ENCODE results near the gene SLC17A8.

Gene SLC17A8

GRCh38 chr12:100371146-100371545, 14.3 kb downstream of the SLC17A8 start:
- no peak for DNase-seq (ENCODE audit: low read depth)

- no peak for DNase-seq (ENCODE audit: low read depth)
Observed at GRCh38 chr12:100372853-100373640, 16.2 kb downstream of the SLC17A8 start.

DNA sequence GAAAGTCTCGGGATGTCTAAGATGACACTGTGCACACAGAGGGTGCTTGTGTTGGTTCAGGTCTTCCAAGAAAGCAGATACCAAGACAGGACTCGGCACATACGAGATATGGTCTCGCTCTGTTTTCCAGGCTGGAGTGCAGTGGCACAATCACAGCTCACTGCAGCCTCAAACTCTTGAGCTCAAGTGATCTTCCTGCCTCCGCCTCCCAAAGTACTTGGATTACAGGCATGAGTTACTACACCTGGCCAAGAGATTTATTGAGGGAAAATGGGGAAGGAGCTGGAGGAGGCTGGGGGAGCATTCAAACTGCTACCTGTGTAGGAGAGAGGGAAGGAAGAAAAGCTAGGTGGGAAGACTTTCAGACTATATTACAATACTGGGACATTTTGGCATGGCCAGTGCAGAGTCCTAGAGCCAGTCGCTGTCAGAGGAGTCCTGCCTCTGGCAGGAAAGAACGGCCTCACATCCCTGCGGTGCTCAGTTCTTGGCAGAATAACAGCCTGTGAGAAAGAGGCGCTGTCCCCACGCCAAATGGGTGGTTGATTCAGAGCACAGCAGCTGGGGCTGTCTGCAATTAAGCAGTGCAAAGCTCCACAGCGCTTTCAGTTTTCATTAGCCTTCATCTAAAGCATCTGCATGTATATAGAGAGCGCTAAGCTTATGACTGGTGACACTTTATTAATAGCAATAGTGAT, 18.3 kb downstream of the SLC17A8 start:
- DNase-seq (ENCODE audit: low read depth) = no peak

DNA sequence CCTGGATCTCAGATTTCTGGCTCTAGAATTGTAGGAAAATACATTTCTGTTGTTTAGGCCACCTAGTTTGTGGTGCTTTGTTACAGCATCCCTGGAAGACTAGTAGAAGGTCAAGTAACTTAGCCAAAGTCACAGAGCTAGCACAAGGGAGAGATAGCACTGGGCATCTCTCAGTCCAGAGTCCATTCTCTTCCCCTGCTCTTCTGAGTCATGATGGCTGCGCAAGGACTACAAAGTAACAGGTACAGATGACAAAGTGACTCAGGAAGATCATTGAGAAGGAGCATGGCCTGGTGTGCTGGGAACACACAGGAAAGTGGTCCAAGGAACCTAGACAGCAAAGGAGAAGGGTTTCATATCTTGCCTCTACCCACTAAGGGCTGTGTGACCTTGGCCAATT, 19.3 kb downstream of the SLC17A8 start:
- no peak for DNase-seq (ENCODE audit: low read depth)

DNA sequence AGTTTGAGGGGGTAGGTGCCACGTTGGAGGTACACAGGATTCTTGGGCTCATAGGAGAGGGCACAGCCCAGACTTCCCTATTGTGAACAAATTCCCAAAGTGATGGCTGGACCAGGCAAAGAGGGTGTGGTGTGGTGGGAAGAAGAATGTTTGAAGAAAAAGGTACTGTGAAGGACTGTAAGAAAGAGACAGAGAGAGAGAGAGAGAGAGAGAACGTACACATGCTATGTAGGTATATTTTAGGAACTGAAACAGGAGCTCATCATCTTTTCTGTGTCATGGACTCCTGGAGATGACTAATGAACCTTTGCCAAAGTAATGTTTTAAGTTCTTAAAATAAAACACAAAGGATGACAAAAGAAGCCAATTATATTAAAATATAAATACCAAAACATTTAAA, 24.5 kb downstream of the SLC17A8 start:
- DNase-seq (ENCODE audit: low read depth) = no peak

GRCh38 chr12:100382338-100382737, 25.5 kb downstream of the SLC17A8 start:
- no peak for DNase-seq (ENCODE audit: low read depth)

DNA sequence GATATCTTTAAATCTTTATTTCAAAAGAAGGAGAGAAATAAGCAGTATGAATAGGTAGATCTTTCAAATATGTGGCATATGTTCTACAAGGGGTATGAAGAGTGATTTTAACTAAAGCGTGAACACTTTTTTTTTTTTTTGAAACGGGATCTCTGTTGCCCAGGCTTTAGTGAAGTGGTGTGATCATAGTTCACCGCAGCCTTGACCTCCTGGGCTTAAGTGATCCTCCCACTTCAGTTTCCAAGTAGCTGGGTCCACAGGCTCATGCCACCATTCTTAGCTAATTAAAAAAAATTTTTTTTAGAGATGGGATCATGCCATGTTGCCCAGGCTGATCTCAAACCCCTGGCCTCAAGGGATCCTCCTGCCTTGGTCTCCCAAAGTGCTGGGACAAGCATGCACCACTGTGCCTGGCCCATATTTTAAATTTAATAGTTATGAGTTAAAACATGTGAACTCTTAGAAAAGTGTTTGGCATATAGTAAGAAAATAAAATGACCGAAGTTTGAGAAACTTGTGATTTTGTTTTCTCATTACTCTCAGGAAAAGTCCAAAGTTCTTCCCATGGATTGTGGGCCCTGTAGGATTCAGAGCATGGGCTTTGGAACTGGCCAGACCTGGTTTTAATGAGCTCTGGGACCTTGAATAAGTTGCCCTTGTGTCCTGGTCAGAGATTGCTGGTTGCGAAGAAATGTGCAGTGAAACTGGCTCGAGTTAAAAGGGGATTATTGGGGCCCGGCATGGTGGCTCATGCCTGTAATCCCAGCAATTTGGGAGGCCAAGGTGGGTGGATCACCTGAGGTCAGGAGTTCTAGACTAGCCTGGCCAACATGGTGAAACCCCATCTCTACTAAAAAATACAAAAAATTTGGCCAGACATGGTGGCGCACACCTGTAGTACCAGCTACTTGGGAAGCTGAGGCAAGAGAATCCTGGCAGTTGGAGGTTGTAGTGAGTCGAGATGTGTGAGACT, 27.0 kb downstream of the SLC17A8 start:
- no peak for DNase-seq (ENCODE audit: low read depth)

- no peak for DNase-seq (ENCODE audit: low read depth)
Observed at GRCh38 chr12:100384559-100384935, 27.7 kb downstream of the SLC17A8 start.

- DNase-seq (ENCODE audit: low read depth) = no peak
Observed at GRCh38 chr12:100388382-100388781, 31.5 kb downstream of the SLC17A8 start.

DNA sequence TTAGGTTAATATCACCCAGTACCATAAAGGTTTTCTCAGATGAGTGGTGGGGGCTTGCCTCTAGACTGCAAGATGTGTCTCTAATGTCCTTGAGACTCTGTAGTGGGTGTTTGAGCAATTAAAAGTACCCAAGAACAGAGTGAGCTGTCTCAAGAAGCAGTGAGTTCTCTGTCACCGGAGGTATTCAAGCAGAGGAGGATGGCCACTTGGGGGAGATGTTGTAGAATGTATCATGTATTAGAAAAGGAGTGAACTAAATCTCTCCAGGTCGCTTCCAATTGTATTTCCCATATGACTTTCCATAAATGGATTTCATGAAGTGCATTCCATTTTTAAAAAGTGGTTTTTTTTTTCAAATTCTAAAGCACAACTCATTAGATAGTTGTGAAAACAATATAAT, 35.0 kb downstream of the SLC17A8 start:
- DNase-seq (ENCODE audit: low read depth) = no peak

- DNase-seq (ENCODE audit: low read depth) = no peak
Observed at GRCh38 chr12:100393200-100393599, 36.3 kb downstream of the SLC17A8 start.

GRCh38 chr12:100395811-100396210, 38.9 kb downstream of the SLC17A8 start:
- no peak for DNase-seq (ENCODE audit: low read depth)

DNA sequence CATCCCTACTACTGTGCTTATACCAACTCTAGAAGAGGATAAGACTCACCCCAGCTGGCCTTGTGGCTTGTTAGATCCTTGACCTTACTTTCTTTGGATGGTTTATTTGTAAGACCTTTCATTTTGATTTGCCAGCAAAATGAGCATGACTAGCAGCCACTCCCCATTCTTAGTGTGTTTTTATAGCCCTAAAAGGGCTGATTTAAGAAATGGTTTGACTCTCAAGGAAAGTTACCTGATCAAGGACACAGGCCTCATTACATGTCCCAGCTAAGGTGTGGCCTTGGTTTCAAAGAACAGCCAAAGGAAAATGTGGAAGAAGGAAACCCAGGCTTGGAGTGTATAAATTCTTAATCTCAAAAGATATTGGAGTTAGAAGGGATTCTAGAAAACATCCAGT, 41.4 kb downstream of the SLC17A8 start:
- DNase-seq (ENCODE audit: low read depth) = no peak

- DNase-seq (ENCODE audit: low read depth) = no peak
Observed at GRCh38 chr12:100399095-100399494, 42.2 kb downstream of the SLC17A8 start.

DNA sequence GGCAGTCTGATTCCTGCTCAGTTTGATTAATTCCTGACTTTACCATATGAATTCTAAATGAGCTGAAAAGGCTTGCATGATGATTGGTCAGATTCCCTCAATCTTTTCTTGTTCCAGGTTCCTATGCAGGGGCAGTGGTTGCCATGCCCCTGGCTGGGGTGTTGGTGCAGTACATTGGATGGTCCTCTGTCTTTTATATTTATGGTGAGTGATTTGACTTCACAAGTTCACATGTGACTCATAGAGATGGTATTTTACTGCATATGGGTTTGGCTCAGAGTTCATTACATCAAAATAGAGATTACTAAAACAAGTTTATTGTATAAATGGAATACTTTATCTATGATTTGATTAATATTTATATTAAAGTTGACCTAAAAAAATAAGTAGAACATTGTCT, 44.8 kb downstream of the SLC17A8 start:
- DNase-seq (ENCODE audit: low read depth) = peak; percentile 12

- no peak for DNase-seq (ENCODE audit: low read depth)
Observed at GRCh38 chr12:100402763-100403162, 45.9 kb downstream of the SLC17A8 start.

DNA sequence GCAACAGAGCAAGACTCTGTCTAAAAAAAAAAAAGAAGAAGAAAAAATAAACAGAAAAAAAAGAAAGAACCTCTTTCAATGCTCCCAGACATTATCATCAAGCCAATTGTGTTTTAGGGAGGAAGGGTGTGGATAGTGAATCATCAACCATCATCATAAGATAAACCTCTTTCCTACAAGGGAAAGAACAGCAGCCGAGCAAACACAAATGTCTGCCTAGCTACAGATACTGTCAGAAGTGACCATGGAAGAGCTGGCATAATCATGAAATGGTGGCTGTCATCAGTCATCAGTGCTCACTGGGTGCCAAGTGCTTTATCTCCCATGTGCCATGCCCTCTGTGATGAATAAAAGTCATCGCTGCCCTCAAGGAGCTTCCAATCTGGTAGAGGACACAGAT, 46.6 kb downstream of the SLC17A8 start:
- no peak for DNase-seq (ENCODE audit: low read depth)

GRCh38 chr12:100404769-100405407, 48.0 kb downstream of the SLC17A8 start:
- DNase-seq (ENCODE audit: low read depth) = no peak

DNA sequence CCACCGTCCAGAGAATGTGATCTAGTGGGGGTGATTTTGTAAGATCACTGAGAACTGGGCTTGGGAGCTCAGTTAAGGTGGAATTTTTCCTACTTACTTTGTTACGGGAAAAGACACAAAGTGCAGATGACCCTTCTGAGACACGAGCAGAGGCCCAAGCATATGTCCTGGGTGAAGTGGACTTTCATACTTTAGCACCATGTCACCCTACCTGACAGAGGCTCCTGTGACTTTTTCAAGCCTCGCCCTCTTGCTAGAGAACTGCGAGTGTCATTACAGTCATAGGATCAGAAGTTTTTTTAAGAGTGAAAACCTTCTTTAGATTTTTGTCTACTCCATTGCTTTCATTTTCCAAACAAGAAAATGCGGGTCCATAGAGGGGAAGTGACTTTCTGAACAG, 56.1 kb downstream of the SLC17A8 start:
- no peak for DNase-seq (ENCODE audit: low read depth)

- DNase-seq (ENCODE audit: low read depth) = no peak
Observed at GRCh38 chr12:100414739-100415138, 57.9 kb downstream of the SLC17A8 start.

- DNase-seq (ENCODE audit: low read depth) = no peak
Observed at GRCh38 chr12:100422646-100423045, 65.8 kb downstream of the SLC17A8 start.

DNA sequence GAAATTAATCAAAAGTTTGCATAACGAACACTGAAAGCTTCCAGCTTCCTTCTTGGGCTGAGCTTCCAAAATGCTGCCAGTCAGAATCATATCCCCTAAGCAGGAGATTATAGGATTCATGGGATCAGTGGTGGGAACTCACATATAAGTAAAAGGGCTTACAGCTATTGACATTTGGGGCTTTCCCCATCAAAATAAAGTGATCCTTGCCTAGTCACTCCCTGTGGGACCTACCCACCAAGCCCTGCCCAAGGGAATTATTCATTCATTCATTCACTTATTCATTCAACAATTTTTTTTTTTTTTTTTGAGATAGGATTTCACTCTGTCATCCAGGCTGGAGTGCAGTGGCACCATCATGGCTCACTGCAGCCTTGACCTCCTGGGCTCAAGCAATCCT, 69.3 kb downstream of the SLC17A8 start:
- DNase-seq (ENCODE audit: low read depth) = no peak
